HL-60 (cell line): ENCODE results near the gene KIF1B.

ENCODE experiments used
- DNase-seq, 2 experiments: peaks; one replicate each; pipeline ENCODE4 v3.0.0-alpha.2; 2010 to 2020; ENCODE audit warnings: low read depth in 1 of 2, low spot score in 1 of 2
- H3K27ac ChIP-seq: fragments of 250-450 bp; sonication (Bioruptor Pico); replicated peaks from 2 replicates; pipeline ENCODE4 v1.5.1; 2020; ENCODE audit warnings: mild to moderate bottlenecking, moderate library complexity
- H3K27me3 ChIP-seq: fragments of 250-450 bp; sonication (Bioruptor Pico); 2 replicates; pipeline ENCODE4 v1.5.1; 2021; ENCODE audit warnings: mild to moderate bottlenecking, moderate library complexity; ENCODE audit not compliant: insufficient read depth, poor library complexity, severe bottlenecking
- H3K4me3 ChIP-seq: replicated peaks from 2 replicates; pipeline ENCODE4 v1.5.1; 2011; ENCODE audit warnings: mild to moderate bottlenecking, control low read depth, low read length; ENCODE audit not compliant: insufficient read depth
- CTCF ChIP-seq: IDR thresholded peaks from one replicate; pipeline ENCODE4 v1.5.1; 2011; ENCODE audit warnings: low read length, control low read depth, inconsistent platforms; ENCODE audit not compliant: insufficient read depth
- GABPA ChIP-seq: IDR thresholded peaks from 2 replicates; pipeline ENCODE4 v1.6.1; 2012; ENCODE audit warnings: low read depth
- POLR2AphosphoS5 ChIP-seq: IDR thresholded peaks from 2 replicates; pipeline ENCODE4 v1.6.1; 2012; ENCODE audit warnings: low read depth
- REST ChIP-seq: IDR thresholded peaks from 2 replicates; pipeline ENCODE4 v1.6.1; 2012; ENCODE audit warnings: low read depth; ENCODE audit not compliant: insufficient replicate concordance
- SPI1 ChIP-seq: IDR thresholded peaks from 2 replicates; pipeline ENCODE4 v1.6.1; 2012; ENCODE audit warnings: low read depth, mild to moderate bottlenecking, borderline replicate concordance

Gene KIF1B

GRCh38 chr1:10271090-10271489 is 60.7 kb downstream of the KIF1B start:
- no peaks in the 10 kb centered on the region for H3K27me3 ChIP-seq
- no peak for DNase-seq
- no peak overlapping the region for H3K27ac ChIP-seq
- H3K4me3 ChIP-seq, result no peak overlapping the region
- no peak for TF ChIP-seq POLR2AphosphoS5
- TF ChIP-seq CTCF, result no peak
- TF ChIP-seq SPI1, result no peak
- TF ChIP-seq REST, result no peak
- no peak for TF ChIP-seq GABPA

GRCh38 chr1:10271869-10272268 is 61.5 kb downstream of the KIF1B start:
- no peak overlapping the region for H3K4me3 ChIP-seq
- no peak overlapping the region for H3K27ac ChIP-seq
- no peaks in the 10 kb centered on the region for H3K27me3 ChIP-seq
- TF ChIP-seq SPI1 (no peak), POLR2AphosphoS5 (no peak), GABPA (no peak), CTCF (no peak), REST (no peak)
- no peak for DNase-seq

- Histone ChIP-seq H3K27me3 (no peaks in the 10 kb centered on the region), H3K27ac (no peak overlapping the region), H3K4me3 (no peak overlapping the region)
- no peak for DNase-seq
- no peak for TF ChIP-seq GABPA
- no peak for TF ChIP-seq SPI1
- no peak for TF ChIP-seq REST
- TF ChIP-seq CTCF, result no peak
- TF ChIP-seq POLR2AphosphoS5, result no peak
These were observed 61.9 kb downstream of the KIF1B start for GRCh38 chr1:10272274-10272673.
